IMR-90 (cell line): ENCODE measurements around the gene RESF1. TPM values are rescaled to one million over a fixed set of nuclear protein-coding genes. Genes with fewer than 3 reads are reported as not detected.
A peak's percentile ranks its signal among the peaks of the same experiment; 100 is the strongest.

Source experiments
- ATAC-seq: fragments of 200-7000 bp; cut with Tn5 transposase; 2 replicates; pipeline ENCODE4 v1.9.1; 2020; ENCODE audit warnings: low read depth, mild to moderate bottlenecking, moderate library complexity
- BruUV-seq: library from RNA; stranded (reverse); fragments of 400-500 nt; replicated peaks from 2 replicates; lab custom pipeline; 2021; lab: Mats Ljungman, UMichigan
- CTCF ChIA-PET: fragments of 300-600 bp; formaldehyde crosslinking; extraction: SDS; loops from one replicate; lab custom pipeline; 2021; ENCODE audit warnings: antibody characterized with exemption; lab: Yijun Ruan, JAX
- POLR2A ChIA-PET: fragments of 300-600 bp; sonication (Branson Sonifier 250); formaldehyde crosslinking; loops from one replicate; lab custom pipeline; 2022; ENCODE audit warnings: antibody characterized with exemption; ENCODE audit not compliant: unreplicated experiment; lab: Charles Lee
- DNase-seq: peaks from one replicate; pipeline ENCODE4 v3.0.0; 2013
- H2AFZ ChIP-seq: replicated peaks from 2 replicates; pipeline ENCODE3; 2013; ENCODE audit warnings: low read length, mild to moderate bottlenecking; ENCODE audit not compliant: poor library complexity
- H2AK5ac ChIP-seq: 2 replicates; pipeline ENCODE4 v1.6.1; 2013; ENCODE audit warnings: low read depth, low read length, inconsistent platforms
- H2AK9ac ChIP-seq: replicated peaks from 2 replicates; pipeline ENCODE3; 2013; ENCODE audit warnings: mild to moderate bottlenecking, low read depth, low read length, moderate library complexity; ENCODE audit not compliant: poor library complexity
- H2BK120ac ChIP-seq: 2 replicates; pipeline ENCODE4 v1.6.1; 2013; ENCODE audit warnings: low read depth, low read length, inconsistent platforms
- H2BK15ac ChIP-seq: 3 replicates; pipeline ENCODE4 v1.6.1; 2013; ENCODE audit warnings: low read depth, low read length, inconsistent platforms
- H2BK20ac ChIP-seq: 2 replicates; pipeline ENCODE4 v1.6.1; 2013; ENCODE audit warnings: low read depth, mild to moderate bottlenecking, inconsistent platforms, low read length, moderate library complexity
- H2BK5ac ChIP-seq: 2 replicates; pipeline ENCODE4 v1.6.1; 2013; ENCODE audit warnings: mild to moderate bottlenecking, low read depth, low read length, inconsistent platforms; ENCODE audit not compliant: poor library complexity, severe bottlenecking
- H3K14ac ChIP-seq: replicated peaks from 2 replicates; pipeline ENCODE4 v1.6.1; 2013; ENCODE audit warnings: low read depth, low read length, inconsistent platforms
- H3K18ac ChIP-seq: 2 replicates; pipeline ENCODE4 v1.6.1; 2013; ENCODE audit warnings: low read depth, low read length, control low read depth
- H3K23ac ChIP-seq: 2 replicates; pipeline ENCODE4 v1.6.1; 2013; ENCODE audit warnings: low read depth, low read length, inconsistent platforms
- H3K27ac ChIP-seq: 2 replicates; pipeline ENCODE4 v1.5.1; 2013; ENCODE audit warnings: mild to moderate bottlenecking, control low read depth, low read length; ENCODE audit not compliant: insufficient read depth
- H3K27me3 ChIP-seq: 2 replicates; pipeline ENCODE4 v1.6.1; 2013; ENCODE audit warnings: low read length; ENCODE audit not compliant: control insufficient read depth, insufficient read depth
- H3K36me3 ChIP-seq: 2 replicates; pipeline ENCODE4 v1.6.1; 2013; ENCODE audit warnings: low read length, mixed read lengths; ENCODE audit not compliant: control insufficient read depth, insufficient read depth
- H3K4ac ChIP-seq: 2 replicates; pipeline ENCODE4 v1.6.1; 2013; ENCODE audit warnings: low read depth, low read length, inconsistent platforms
- H3K4me1 ChIP-seq: 2 replicates; pipeline ENCODE4 v1.6.1; 2013; ENCODE audit warnings: low read length, mixed read lengths; ENCODE audit not compliant: control insufficient read depth, insufficient read depth
- H3K4me2 ChIP-seq: 2 replicates; pipeline ENCODE4 v1.6.1; 2013; ENCODE audit warnings: low read depth, mild to moderate bottlenecking, control low read depth, low read length, moderate library complexity
- H3K4me3 ChIP-seq: 2 replicates; pipeline ENCODE4 v1.5.1; 2013; ENCODE audit warnings: low read depth, mild to moderate bottlenecking, control low read depth, low read length, moderate library complexity; ENCODE audit not compliant: insufficient read depth
- H3K56ac ChIP-seq: 2 replicates; pipeline ENCODE4 v1.6.1; 2013; ENCODE audit warnings: low read length, inconsistent platforms; ENCODE audit not compliant: insufficient read depth; ENCODE audit errors: extremely low read depth
- H3K79me1 ChIP-seq, 2 experiments: 2 replicates each; pipeline ENCODE4 v1.6.1; 2013; ENCODE audit warnings: low read length in 2 of 2, inconsistent platforms in 1 of 2, low read depth in 1 of 2
- H3K9ac ChIP-seq: 2 replicates; pipeline ENCODE4 v1.6.1; 2013; ENCODE audit warnings: low read depth, low read length, control low read depth
- H3K9me1 ChIP-seq: 2 replicates; pipeline ENCODE4 v1.6.1; 2013; ENCODE audit warnings: low read length, inconsistent platforms; ENCODE audit not compliant: insufficient read depth
- H3K9me3 ChIP-seq: 2 replicates; pipeline ENCODE4 v1.6.1; 2013; ENCODE audit warnings: low read length; ENCODE audit not compliant: control insufficient read depth, insufficient read depth
- H4K20me1 ChIP-seq: 2 replicates; pipeline ENCODE4 v1.6.1; 2013; ENCODE audit warnings: low read length, inconsistent platforms; ENCODE audit not compliant: insufficient read depth
- H4K5ac ChIP-seq: 2 replicates; pipeline ENCODE4 v1.6.1; 2013; ENCODE audit warnings: mild to moderate bottlenecking, low read depth, low read length, control low read depth
- H4K8ac ChIP-seq, 2 experiments: 2 replicates each; pipeline ENCODE4 v1.6.1; 2013; ENCODE audit warnings: low read depth in 2 of 2, low read length in 2 of 2, control low read depth in 1 of 2, inconsistent platforms in 1 of 2
- H4K91ac ChIP-seq: 2 replicates; pipeline ENCODE4 v1.6.1; 2013; ENCODE audit warnings: low read depth, low read length, inconsistent platforms; ENCODE audit not compliant: insufficient read depth
- BHLHE40 ChIP-seq: fragments of 150-350 bp; IDR thresholded peaks from 2 replicates; pipeline ENCODE4 v1.6.1; 2016; ENCODE audit warnings: mild to moderate bottlenecking, low read depth, low read length
- CEBPB ChIP-seq: IDR thresholded peaks from 2 replicates; pipeline ENCODE4 v1.6.1; 2012; ENCODE audit warnings: low read depth, low read length, improper control_type of control experiment
- FOS ChIP-seq: fragments of 150-350 bp; IDR thresholded peaks from 2 replicates; pipeline ENCODE4 v1.6.1; 2016; ENCODE audit warnings: low read depth, low read length
- MAFK ChIP-seq: IDR thresholded peaks from 2 replicates; pipeline ENCODE4 v1.6.1; 2012; ENCODE audit warnings: low read depth, low read length, improper control_type of control experiment
- MXI1 ChIP-seq: IDR thresholded peaks from 2 replicates; pipeline ENCODE4 v1.6.1; 2012; ENCODE audit warnings: low read depth, mild to moderate bottlenecking, low read length, moderate library complexity, borderline replicate concordance
- POLR2A ChIP-seq: IDR thresholded peaks from 2 replicates; pipeline ENCODE4 v1.6.1; 2012; ENCODE audit warnings: mild to moderate bottlenecking, low read depth, low read length
- RAD21 ChIP-seq: IDR thresholded peaks from 2 replicates; pipeline ENCODE4 v1.6.1; 2012; ENCODE audit warnings: low read length, improper control_type of control experiment
- RFX5 ChIP-seq: IDR thresholded peaks from 2 replicates; pipeline ENCODE4 v1.8.0; 2012; ENCODE audit warnings: low read depth, mild to moderate bottlenecking, low read length, moderate library complexity
- WGBS, 2 experiments: methylation state at CpG; one replicate each; pipeline versions ENCODE4 v1.1.5 to v1.1.7; 2013; ENCODE audit warnings: missing lambda C conversion rate in 2 of 2; ENCODE audit not compliant: insufficient read length in 1 of 2; ENCODE audit errors: extremely low coverage in 2 of 2; 5-methylcytosine and 5-hydroxymethylcytosine counted together
- dilution Hi-C: fragments of 300-500 bp; cut with HindIII; formaldehyde crosslinking; loops from one replicate; pipeline ENCODE4 v1.14.3; 2018; ENCODE audit warnings: low sequenced_read_pairs; ENCODE audit not compliant: unreplicated experiment
- in situ Hi-C: fragments of 300-500 bp; cut with MboI; formaldehyde crosslinking; loops from 3 replicates; pipeline ENCODE4 v1.14.3; 2019; ENCODE audit warnings: low sequenced_read_pairs, inconsistent platforms, mixed read lengths
- intact Hi-C: fragments of 100-400 bp; cut with micrococcal nuclease; formaldehyde crosslinking; loops from 2 replicates; pipeline ENCODE4 v1.10.0; 2022
- polyA plus RNA-seq, 3 experiments: library from polyadenylated mRNA; depleted of rRNA; stranded (reverse); fragments of >200 nt; gene quantifications; 2 replicates each; pipeline ENCODE4 v1.2.3, GENCODE V29; 2012; ENCODE audit warnings: low replicate concordance in 1 of 3
- total RNA-seq: library from RNA; depleted of rRNA; stranded (reverse); fragments of >200 nt; gene quantifications from 2 replicates; pipeline ENCODE4 v1.2.3, GENCODE V29; 2012
- TF ChIP-seq, protein P1 (sequence below): conservative IDR thresholded peaks from 2 replicates; pipeline ENCODE4 v1.5.1; 2012; ENCODE audit warnings: mild to moderate bottlenecking, low read depth, low read length, improper control_type of control experiment

RESF1 gene
- total and polyA plus RNA-seq, 2 of the 4 experiments (the other 2 are of a cell fraction) = 5.0 to 7.3 TPM

- DNase-seq (peak; percentile 61), ATAC-seq (peak; percentile 78)
- H3K18ac ChIP-seq = no peak overlapping the region; the same call in 1 of the 2 replicates
- dilution Hi-C loops (no loop called here), intact Hi-C loops (loop anchor here (1.0 to 10.0 kb wide), 4 partner anchors 231 to 347 kb away; partner anchors contain the start of genes AMN1 and ETFBKMT), in situ Hi-C loops (loop anchor here (25.0 kb wide), 1 partner anchor 273 kb away; no protein-coding TSS in a partner anchor)
- no peak overlapping the region for H2AK5ac ChIP-seq
- peaks cover 24 to 32% of the 10 kb centered on the region in 2 experiments for H3K79me1 ChIP-seq
- peak overlapping the region; percentile 47 for H3K27ac ChIP-seq
- 0% methylated on average over 4 of the region's 47 CpGs; no CpG with 5 or more reads in 1 of the 2 experiments for WGBS, 2 experiments
- CTCF ChIA-PET = interaction anchor here (0.9 kb wide), 1 partner anchor 46 kb away, joined by 5 read pairs; no protein-coding TSS in a partner anchor
- peak overlapping the region; percentile 54; the same call in 1 of the 2 replicates for H3K14ac ChIP-seq
- peak overlapping the region; percentile 31; the same call in 1 of the 2 replicates for H3K56ac ChIP-seq
- H4K8ac ChIP-seq = no peak overlapping the region
- no peak overlapping the region for H2BK20ac ChIP-seq
- no peak overlapping the region; the same call in 1 of the 2 replicates for H4K5ac ChIP-seq
- H3K4me1 ChIP-seq = peaks cover 3% of the 10 kb centered on the region
- H4K20me1 ChIP-seq = no peaks in the 10 kb centered on the region
- TF ChIP-seq CEBPB (no peak), RAD21 (peak; percentile 27), MXI1 (0 out of 2 replicates have a peak, but pooled peaks have one; percentile 23), POLR2A (no peak), BHLHE40 (no peak), MAFK (no peak), RFX5 (no peak), FOS (no peak)
- TF ChIP-seq, protein P1, sequence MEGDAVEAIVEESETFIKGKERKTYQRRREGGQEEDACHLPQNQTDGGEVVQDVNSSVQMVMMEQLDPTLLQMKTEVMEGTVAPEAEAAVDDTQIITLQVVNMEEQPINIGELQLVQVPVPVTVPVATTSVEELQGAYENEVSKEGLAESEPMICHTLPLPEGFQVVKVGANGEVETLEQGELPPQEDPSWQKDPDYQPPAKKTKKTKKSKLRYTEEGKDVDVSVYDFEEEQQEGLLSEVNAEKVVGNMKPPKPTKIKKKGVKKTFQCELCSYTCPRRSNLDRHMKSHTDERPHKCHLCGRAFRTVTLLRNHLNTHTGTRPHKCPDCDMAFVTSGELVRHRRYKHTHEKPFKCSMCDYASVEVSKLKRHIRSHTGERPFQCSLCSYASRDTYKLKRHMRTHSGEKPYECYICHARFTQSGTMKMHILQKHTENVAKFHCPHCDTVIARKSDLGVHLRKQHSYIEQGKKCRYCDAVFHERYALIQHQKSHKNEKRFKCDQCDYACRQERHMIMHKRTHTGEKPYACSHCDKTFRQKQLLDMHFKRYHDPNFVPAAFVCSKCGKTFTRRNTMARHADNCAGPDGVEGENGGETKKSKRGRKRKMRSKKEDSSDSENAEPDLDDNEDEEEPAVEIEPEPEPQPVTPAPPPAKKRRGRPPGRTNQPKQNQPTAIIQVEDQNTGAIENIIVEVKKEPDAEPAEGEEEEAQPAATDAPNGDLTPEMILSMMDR = peak; percentile 21; the same call in 1 of the 2 replicates
- no peaks in the 10 kb centered on the region for H3K9me3 ChIP-seq
- POLR2A ChIA-PET = no interaction called here
- H4K91ac ChIP-seq = no peak overlapping the region
- peak overlapping the region; percentile 82 for H3K23ac ChIP-seq
- peak overlapping the region; percentile 99 for H3K4me2 ChIP-seq
- no TSS peak for BruUV-seq
- H3K4me3 ChIP-seq = peak overlapping the region; percentile 61
- H3K36me3 ChIP-seq = 0 out of 2 replicates have a peak, but pooled peaks cover 2% of the 10 kb centered on the region
- no peak overlapping the region for H2BK15ac ChIP-seq
- H2AFZ ChIP-seq = peak overlapping the region; percentile 98
- no peak overlapping the region for H2AK9ac ChIP-seq
- H3K27me3 ChIP-seq = no peaks in the 10 kb centered on the region
- no peak overlapping the region for H2BK120ac ChIP-seq
- H3K9ac ChIP-seq = peak overlapping the region; percentile 82
- H3K9me1 ChIP-seq = no peaks in the 10 kb centered on the region
- H3K4ac ChIP-seq = peak overlapping the region; percentile 49; the same call in 1 of the 2 replicates
- H2BK5ac ChIP-seq = peak overlapping the region; percentile 30
Observed at GRCh38 chr12:31959701-31960391, 631 bp downstream of the RESF1 start.
